ENCODE data around the gene CEP85L.

DNA sequence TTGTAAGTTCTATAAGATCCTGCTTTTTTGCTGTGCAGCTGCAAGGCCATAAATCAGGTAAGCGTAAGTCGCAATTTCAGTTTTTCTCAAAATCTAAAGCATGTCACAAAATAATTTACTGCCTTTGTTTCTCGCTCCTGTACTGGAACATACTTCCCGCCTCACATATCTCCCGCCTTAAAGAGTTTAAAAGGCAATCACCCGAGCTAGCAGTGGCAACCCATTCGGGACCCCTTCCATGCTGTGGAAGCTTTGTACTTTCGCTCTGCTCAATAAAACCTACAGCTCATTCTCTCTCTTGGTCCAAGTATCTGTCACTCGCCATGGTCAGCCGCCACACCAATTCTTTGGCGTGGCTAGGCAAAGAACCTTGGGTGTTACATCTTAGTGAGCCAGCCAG lies 34.0 kb downstream of the CEP85L start:
- TF ChIP-seq RARB (CRISPR knock-in tag; IDR thresholded peaks at IDR 0.05) (no peak), ZC3H10 (CRISPR knock-in tag; IDR thresholded peaks at IDR 0.05) (no peak), BACH2 (CRISPR knock-in tag; IDR thresholded peaks at IDR 0.05; ENCODE audit: borderline replicate concordance) (no peak), ZNF565 (CRISPR knock-in tag; conservative IDR thresholded peaks at IDR 0.05; ENCODE audit: low read depth) (no peak), ZFP30 (CRISPR knock-in tag; IDR thresholded peaks at IDR 0.05) (no peak)
- TF ChIP-seq, protein P1, sequence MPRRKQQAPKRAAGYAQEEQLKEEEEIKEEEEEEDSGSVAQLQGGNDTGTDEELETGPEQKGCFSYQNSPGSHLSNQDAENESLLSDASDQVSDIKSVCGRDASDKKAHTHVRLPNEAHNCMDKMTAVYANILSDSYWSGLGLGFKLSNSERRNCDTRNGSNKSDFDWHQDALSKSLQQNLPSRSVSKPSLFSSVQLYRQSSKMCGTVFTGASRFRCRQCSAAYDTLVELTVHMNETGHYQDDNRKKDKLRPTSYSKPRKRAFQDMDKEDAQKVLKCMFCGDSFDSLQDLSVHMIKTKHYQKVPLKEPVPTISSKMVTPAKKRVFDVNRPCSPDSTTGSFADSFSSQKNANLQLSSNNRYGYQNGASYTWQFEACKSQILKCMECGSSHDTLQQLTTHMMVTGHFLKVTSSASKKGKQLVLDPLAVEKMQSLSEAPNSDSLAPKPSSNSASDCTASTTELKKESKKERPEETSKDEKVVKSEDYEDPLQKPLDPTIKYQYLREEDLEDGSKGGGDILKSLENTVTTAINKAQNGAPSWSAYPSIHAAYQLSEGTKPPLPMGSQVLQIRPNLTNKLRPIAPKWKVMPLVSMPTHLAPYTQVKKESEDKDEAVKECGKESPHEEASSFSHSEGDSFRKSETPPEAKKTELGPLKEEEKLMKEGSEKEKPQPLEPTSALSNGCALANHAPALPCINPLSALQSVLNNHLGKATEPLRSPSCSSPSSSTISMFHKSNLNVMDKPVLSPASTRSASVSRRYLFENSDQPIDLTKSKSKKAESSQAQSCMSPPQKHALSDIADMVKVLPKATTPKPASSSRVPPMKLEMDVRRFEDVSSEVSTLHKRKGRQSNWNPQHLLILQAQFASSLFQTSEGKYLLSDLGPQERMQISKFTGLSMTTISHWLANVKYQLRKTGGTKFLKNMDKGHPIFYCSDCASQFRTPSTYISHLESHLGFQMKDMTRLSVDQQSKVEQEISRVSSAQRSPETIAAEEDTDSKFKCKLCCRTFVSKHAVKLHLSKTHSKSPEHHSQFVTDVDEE (CRISPR knock-in tag; IDR thresholded peaks at IDR 0.05) = no peak
